HG03520 (cell line): ENCODE data around the gene ARVCF.

Source experiments
- ATAC-seq: cut with Tn5 transposase; IDR thresholded peaks from one replicate; pipeline ENCODE4 v1.9.1; 2021; ENCODE audit warnings: mild to moderate bottlenecking, moderate library complexity; ENCODE audit not compliant: unreplicated experiment

ARVCF gene

DNA sequence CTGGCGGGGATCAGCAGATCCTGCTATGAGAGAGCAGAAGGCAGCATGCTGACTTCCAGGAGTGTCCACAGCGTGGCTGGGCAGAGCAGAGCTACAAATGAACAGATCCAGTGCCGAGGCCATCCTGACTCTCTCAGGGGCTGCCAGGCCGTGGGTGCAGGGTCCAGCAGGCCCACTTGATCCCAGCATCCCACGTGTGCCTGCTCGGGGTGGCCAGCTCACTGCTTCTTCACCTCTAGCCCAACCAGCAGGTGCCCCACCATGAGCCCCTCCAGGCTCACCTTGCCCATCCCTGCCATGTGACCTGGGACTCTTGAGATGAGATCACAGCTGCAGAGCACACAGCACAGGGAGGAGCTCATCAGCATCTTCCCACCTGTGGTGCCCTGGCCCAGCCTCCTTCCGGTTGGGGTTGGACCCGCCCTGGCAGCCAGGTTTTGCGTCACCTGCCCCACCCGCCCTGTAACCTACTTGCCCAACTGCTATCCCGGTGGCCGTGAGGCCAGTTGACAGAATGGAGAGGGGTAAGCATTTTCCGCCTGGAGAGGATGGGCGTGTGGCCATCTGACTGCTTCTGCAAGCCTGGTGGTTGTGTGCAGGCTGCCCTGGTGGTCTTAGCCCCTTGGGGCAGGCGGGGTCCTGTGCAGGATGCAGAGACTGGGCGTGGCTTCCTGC lies 15.2 kb upstream of the ARVCF start:
- no peak for ATAC-seq

GRCh38 chr22:20029550-20030225 lies 13.1 kb upstream of the ARVCF start:
- no peak for ATAC-seq

- ATAC-seq, result no peak
Measured at GRCh38 chr22:20028855-20029549, 12.4 kb upstream of the ARVCF start.

GRCh38 chr22:20027966-20028854 lies 11.6 kb upstream of the ARVCF start:
- no peak for ATAC-seq

GRCh38 chr22:20026996-20027601 lies 10.5 kb upstream of the ARVCF start:
- ATAC-seq, result no peak

GRCh38 chr22:20026204-20026908 lies 9.7 kb upstream of the ARVCF start:
- ATAC-seq, result no peak

- no peak for ATAC-seq
Measured at GRCh38 chr22:20025401-20026203, 9.0 kb upstream of the ARVCF start.

GRCh38 chr22:20024650-20025397 lies 8.2 kb upstream of the ARVCF start:
- no peak for ATAC-seq

DNA sequence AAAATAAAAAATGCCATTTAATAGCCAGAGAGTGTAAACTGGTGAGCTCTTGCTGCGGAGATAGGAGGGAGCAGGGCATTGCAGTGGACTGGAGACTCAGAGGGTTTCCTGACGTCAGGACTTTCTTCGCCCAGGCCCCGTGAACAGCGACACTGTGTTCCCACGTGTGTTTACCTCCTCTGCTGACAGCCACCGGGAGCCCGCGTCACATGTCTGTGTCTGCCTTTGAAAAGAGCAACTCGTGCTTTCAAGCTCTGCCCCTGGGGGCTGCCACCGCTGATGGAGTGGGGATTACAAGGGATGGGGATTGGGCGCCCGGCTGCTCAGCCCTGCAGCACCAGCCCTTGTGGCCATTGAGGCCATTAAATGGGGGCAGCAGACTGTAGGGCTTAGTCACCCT lies 7.6 kb upstream of the ARVCF start:
- no peak for ATAC-seq

DNA sequence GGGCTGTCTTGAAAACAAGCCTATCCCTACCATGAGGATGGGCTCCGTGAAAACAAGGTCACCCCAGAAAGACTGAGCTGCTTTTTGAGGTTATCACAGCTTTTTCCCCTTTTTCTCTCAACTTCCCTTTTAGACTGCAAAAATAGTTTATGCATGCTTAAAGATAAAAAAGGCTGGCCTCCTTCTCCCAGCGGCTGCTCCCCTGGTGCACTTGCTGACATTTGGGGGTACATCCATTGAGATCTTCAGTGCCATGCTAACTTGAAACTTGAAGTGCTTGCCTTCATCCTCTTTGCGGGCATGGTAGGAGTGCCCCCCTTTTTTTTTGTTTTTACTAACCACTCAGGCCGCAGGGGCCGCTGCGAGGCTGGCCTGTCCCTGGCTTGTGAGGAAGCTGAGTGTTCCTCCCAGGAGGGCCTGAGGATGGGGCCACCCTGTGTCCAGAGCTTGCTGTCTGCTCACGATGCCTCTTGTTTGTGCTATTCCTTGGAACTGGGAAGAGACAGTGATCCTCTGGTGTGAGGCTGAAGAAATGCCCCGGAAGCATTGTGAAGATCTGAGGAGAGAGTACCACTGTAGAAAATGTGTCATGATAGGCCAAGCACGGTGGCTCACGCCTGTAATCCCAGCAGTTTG lies 6.5 kb upstream of the ARVCF start:
- ATAC-seq, result no peak

DNA sequence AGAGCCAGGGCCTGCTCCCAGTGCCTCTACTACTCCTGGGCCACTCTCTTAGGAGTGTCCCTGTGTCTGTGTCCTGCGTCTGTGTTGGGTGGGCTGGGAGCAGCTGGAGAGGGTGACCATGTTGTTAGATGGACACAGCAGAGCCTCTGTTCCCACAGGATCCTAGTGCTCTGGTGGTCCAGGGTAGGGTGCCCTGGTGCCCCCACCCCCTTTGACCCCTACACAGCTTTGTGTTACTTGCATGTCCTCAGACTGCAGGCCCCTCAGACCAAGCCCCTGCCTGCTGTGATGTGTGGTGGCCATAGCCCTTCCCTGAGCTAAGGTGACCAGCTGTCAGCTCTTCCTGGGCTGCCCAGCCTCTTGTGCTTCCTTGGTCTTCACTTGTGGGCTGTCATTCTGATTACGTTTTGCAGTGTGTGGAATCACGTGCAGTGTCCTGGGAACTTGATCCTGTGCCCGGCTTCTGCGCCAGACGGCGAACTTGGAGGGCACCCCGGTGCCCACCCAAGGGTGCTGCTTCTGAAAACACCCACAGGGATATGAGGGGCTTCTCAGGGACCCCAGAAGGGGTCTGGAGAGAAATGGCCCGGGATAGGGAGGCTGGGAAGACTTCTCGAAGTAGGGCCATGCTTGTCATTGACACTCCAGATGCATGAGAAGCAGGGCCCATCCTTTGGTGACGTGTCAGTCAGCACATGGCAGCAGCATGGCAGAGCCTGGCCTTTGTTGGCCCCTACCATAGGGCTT lies 5.8 kb upstream of the ARVCF start:
- no peak for ATAC-seq

- no peak for ATAC-seq
Measured at GRCh38 chr22:20021196-20022181, 4.9 kb upstream of the ARVCF start.

DNA sequence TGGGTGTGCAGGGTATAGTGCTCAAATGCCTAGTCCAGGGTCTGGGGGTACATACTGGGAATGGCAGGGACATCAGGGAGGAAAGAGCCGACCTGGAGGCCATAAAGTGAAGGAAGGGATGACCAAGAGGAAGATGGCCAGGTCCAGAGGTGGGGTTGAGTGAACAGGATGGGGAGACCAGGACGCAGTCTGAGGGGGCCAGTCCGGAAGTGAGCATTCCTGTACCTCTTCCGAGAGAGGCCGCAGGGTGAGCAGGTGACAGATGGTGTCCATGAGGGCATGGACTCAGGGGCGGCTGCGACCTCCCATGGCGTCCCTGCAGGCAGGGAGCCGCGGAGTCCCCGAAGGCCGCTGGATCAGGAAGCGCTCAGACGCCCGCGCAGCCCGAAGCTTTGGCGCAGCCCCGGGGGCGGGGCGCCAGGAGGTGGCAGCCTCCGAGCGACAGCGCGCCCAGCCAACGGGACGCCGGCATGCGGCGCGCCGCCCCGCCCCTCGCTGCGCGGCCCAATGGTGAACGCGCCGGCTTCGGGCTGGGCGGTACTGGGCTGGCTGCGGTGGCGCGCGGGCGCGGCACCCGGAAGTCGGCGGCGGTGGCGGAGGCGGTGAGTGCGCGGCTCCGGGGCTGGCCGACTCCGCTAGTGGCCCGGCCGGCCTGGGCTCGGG lies 4.0 kb upstream of the ARVCF start, which contains the start of gene TANGO2:
TANGO2 (plus strand) TSS at position 578 of the 663 bp plus-strand sequence. CDS start 15,689 bp downstream, outside the sequence.
- ATAC-seq, result peak; percentile 69

DNA sequence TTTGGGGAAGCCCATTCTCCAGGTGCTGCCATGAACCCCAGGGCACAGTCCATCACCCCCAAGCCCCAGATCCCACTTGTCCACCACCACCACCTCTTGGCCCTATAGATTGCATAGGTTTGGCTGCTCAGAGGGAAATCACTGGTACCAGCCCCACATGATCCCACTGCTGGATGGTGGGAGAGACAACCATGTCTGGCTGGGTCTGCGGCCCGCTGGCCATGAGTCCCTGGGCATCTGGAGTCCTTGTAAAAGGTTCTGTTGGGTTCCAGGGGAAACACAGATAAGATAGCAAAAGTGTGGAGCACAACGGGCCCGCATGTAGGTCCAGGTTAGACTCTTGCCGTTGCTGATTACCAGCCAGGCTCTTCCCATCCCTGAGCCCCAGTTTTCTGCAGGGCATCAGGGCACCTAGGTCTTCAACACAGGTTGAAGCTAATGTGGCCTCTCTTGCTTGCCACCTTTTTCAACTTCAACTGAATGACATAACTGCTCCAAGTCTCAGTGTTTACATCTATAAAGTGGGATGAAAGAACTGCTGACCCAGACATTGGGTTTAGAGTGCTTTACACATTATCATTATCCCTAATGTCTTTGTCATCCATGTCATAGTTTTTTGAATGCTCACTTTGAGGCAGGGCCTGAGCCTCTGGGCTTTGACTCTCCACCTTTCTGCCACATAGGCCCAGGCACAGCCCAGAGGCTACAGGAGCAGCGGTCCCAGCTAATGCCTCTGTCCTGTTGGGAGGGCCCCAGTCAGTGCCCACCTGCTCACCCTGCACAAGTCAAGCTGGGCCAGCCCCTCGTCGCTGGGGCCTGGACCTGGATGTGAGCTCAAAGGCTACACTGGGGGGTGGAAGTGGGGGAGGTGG lies 3.3 kb upstream of the ARVCF start:
- ATAC-seq, result no peak

DNA sequence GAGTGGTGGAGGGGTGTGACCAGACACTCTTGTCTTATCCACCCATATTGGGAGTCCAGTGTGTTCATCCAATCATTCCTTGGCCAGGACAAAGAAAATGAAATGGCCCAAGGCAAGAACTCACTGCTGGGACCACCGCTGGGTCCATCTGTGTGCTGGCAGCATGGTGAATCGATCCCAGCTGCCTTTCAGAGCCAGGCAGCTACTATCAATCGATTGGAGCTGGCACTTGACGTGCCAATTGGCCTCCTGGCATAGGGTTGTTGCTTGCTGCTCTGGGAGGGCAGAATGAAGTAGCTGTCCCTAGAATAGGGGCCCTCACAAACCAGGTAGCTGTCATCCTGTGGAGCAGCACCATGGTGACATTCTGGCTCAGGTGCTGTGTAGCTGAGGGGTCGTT lies 1.4 kb upstream of the ARVCF start:
- no peak for ATAC-seq
